UCSD-AML1 (cell line): ENCODE measurements around the gene FAM169A.
A peak's percentile ranks its signal among the peaks of the same experiment; 100 is the strongest.
"Not testable (repeated sequence)": the region's sequence is repeated elsewhere in the genome, so short reads cannot be mapped to it uniquely, and the experiment has no call there.

Experiments used
- DNase-seq: peaks from one replicate; lab custom pipeline; 2025; ENCODE audit not compliant: unreplicated experiment; lab: John Stamatoyannopoulos, UW

FAM169A gene, protein sequence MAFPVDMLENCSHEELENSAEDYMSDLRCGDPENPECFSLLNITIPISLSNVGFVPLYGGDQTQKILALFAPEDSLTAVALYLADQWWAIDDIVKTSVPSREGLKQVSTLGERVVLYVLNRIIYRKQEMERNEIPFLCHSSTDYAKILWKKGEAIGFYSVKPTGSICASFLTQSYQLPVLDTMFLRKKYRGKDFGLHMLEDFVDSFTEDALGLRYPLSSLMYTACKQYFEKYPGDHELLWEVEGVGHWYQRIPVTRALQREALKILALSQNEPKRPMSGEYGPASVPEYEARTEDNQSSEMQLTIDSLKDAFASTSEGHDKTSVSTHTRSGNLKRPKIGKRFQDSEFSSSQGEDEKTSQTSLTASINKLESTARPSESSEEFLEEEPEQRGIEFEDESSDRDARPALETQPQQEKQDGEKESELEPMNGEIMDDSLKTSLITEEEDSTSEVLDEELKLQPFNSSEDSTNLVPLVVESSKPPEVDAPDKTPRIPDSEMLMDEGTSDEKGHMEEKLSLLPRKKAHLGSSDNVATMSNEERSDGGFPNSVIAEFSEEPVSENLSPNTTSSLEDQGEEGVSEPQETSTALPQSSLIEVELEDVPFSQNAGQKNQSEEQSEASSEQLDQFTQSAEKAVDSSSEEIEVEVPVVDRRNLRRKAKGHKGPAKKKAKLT

GRCh38 chr5:74865804-74866595, at the start of gene FAM169A:
FAM169A (minus strand) TSS chr5:74866387; CDS start chr5:74841676, 24,711 bp downstream.
- DNase-seq: peak; percentile 33

DNA sequence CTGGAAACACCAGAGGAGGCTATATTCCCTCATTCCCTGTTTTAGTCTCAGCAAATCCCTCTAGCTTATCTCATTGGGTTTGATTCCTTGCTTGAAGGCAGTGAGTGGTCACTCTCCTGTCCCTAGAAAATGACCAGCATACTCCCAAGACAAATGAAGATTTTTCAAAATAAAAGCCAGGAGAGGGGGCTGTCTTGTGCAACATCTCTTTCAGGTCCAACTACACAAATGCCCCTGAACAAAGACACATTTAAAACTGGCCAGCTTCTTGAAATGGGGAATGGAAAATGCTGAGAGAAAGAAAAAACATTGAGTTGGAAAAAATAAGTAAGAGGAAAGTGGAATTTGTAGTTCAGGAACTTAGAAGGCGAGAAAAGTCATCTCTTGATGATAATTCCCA, 49.3 kb upstream of the FAM169A start:
- no peak for DNase-seq

DNA sequence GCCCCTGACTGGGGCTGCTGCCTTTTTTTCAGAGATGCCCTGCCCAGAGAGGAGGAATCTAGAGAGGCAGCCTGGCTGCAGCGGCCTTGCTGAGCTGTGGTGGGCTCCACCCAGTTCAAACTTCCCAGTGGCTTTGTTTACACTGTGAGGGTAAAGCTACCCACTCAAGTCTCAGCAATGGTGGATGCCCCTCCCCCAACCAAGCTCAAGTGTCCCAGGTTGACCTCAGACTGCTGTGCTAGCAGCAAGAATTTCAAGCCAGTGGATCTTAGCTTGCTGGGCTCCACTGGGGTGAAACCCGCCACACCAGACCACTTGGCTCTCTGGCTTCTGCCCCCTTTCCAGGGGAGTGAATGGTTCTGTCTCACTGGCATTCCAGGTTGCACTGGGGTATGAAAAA, 45.2 kb upstream of the FAM169A start:
- DNase-seq: not testable (repeated sequence)

DNA sequence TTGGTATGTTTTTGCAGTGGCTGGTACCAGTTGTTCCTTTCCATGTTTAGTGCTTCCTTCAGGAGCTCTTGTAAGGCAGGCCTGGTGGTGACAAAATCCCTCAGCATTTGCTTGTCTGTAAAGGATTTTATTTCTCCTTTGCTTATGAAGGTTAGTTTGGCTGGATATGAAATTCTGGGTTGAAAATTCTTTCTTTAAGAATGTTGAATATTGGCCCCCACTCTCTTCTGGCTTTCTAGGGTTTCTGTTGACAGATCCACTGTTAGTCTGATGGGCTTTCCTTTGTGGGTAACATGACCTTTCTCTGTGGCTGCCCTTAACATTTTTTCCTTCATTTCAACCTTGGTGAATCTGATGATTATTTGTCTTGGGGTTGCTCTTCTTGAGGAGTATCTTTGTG, 43.7 kb upstream of the FAM169A start:
- not testable (repeated sequence) for DNase-seq

GRCh38 chr5:74908237-74908636, 42.0 kb upstream of the FAM169A start:
- not testable (repeated sequence) for DNase-seq

DNA sequence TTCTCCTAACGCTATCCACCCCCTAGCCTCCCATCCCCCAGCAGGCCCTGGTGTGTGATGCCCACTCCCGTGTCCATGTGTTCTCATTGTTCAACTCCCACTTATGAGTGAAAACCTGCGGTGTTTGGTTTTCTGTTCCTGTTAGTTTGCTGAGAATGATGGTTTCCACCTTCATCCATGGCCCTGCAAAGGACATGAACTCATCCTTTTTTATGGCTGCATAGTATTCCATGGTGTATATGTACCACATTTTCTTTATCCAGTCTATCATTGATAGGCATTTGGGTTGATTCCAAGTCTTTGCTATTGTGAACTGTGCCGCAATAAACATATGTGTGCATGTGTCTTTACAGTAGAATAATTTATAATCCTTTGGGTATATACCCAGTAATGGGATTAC, 38.5 kb upstream of the FAM169A start:
- DNase-seq: not testable (repeated sequence)

- DNase-seq: peak; percentile 21
These were observed 37.1 kb upstream of the FAM169A start for GRCh38 chr5:74903165-74903787.

DNA sequence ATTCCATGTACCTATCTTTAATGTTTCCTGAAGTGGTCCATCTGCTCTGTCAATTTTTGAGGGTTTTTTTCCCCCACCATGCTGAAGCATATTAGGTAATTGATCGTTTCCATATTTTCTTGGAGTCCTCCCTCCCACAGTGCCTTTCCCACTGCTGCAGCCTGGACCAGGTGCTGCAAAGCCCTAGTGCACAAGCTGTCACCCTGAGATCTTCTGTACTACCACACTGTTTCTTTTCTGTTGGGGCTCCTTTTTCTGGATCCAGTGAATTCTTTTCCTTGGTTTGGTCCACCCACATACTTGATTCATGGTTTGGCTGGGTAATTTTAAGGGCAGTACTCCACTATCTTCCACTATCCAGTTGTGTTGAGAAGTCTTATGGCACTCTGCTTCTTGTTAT, 30.9 kb upstream of the FAM169A start:
- no peak for DNase-seq

DNA sequence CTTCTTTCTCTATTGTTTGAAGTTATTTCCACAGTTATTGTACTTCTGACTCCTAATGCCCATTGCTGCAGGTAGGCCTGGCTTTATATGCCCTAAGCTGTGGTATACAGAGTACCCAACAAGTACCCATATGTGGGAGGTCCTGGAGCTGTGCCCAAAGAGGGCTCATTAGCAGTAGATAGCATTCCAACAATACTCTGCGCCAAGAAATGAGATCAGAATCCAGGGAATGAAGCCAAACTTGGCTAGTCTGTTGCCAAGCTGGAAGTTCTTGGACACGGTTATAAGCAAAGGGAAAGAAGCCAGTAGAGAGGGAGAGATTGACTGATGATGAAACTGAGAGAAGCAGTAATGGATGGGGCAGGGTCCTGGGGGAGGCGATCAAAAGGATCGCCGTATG, 29.7 kb upstream of the FAM169A start:
- no peak for DNase-seq

- no peak for DNase-seq
These were observed 28.2 kb upstream of the FAM169A start for GRCh38 chr5:74894351-74894750.

GRCh38 chr5:74892921-74893320, 26.7 kb upstream of the FAM169A start:
- DNase-seq: no peak

DNA sequence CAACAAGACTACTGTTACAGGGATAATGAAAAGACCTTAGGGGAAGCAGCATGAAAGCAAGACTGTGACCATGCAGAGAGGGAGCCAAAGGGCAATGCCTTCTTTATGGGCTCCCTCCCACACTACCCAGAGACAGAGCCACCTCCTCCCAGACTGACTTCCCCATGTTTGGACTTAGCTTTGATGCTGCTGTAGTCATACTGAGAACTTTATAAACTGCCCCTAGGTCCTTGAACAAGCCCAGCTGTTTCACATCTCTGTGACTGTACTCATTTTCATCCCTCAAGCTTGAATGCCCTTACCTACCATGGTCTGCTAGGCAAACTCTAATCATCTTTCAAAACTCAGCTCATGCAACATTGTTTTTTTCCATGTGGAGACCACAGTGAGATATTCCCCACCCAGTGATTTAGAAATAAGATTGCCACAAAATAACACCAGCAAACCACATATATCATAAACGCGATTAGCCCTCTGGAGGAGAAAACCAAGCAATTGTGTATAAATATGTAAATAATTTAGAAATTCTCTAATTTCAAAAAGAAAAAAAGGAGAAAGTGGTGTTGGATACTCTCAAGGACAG, 23.4 kb upstream of the FAM169A start:
- DNase-seq: no peak

- DNase-seq: no peak
These were observed 21.9 kb upstream of the FAM169A start for GRCh38 chr5:74888117-74888516.

- no peak for DNase-seq
These were observed 19.0 kb upstream of the FAM169A start for GRCh38 chr5:74885170-74885569.

- not testable (repeated sequence) for DNase-seq
These were observed 16.4 kb upstream of the FAM169A start for GRCh38 chr5:74882379-74883134.

DNA sequence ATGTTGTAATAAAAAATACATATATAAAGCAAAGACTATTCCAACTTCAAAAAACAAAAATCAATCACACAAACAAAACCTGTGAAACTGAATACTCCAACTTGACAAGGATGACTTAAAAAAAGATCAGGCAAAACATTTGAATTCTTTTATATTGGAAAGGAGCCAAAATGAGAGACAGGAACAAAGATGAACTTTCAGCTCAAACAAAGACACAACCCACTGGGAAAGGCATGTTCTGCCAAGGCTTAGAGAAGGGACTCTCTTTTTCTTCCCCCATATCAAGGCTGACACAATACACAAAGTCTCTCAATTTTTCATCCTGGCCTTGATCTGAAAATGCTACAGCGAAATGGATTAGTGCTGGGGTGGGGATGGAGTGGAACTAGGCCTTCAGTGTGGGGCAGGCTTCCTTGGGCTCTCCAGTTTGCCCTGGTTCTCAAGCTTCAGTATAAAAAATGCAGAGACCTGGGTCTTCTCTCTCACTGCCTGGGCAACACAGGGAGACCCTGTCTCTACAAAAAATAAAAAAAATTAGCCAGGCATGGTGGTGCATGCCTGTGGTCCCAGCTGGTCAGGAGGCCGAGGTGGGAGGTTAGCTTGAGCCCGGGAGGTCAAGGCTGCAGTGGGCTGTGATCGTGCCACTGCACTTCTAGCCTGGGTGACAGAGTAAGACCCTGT, 11.6 kb upstream of the FAM169A start:
- DNase-seq: no peak

- no peak for DNase-seq
These were observed 10.0 kb upstream of the FAM169A start for GRCh38 chr5:74875994-74876791.

DNA sequence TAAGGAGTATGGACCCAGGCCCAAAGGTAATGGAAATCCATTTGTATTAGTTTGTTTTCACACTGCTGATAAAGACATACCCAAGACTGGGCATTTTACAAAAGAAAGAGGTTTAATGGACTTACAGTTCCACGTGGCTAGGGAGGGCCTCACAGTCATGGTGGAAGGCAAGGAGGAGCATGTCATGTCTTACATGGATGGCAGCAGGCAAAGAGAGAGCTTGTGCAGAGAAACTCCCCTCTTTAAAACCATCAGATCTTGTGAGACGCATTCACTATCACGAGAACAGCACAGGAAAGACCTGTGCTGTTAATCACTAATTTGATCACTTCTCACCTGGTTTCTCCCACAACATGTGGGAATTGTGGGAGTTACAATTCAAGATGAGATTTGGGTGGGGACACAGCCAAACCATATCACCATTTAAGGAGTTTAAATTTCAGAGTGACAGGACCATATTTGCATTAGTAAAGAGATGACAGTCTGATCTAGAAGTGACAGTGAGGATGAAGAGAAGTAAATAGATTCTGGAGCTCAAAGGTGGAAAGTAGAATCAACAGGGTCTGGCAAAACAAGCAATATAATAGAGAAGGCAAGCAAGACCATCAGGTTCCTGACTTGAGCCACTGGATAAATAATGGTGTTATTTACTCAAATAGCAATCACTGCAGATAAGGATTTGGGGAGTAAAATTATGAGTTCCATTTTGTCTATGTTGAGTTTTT, 7.5 kb upstream of the FAM169A start:
- DNase-seq: no peak
